NCI-H1417 treated with DMSO at 0.1 percent for 48 hours (cell line): ENCODE measurements around the gene LBHD1.
A peak's percentile ranks its signal among the peaks of the same experiment; 100 is the strongest.
"Not testable (repeated sequence)": the region's sequence is repeated elsewhere in the genome, so short reads cannot be mapped to it uniquely, and the experiment has no call there.

Experiments used
- DNase-seq: peaks from one replicate; lab custom pipeline; 2025; lab: John Stamatoyannopoulos, UW

The LBHD1 gene

DNA sequence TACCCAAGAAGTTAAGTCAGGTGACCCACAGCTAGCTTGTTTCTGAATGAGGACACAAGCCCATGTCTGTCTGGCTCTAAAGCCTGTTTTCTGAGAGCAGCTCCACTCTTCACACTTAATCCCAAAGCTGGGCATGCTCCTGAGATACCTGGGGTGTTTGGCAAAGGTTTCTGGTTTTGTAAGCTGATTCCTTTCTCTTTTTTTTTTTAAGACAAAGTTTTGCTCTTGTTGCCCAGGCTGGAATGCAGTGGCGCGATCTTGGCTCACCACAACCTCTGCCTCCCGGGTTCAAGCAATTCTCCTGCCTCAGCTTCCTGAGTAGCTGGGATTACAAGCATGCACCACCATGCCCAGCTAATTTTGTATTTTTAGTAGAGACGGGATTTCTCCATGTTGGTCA lies 21.6 kb upstream of the LBHD1 start:
- DNase-seq = not testable (repeated sequence)

- no peak for DNase-seq
Observed at GRCh38 chr11:62689421-62690183, 17.5 kb upstream of the LBHD1 start, which contains the start of gene LRRN4CL. Gene LRRN4CL (minus strand): TSS chr11:62689530. CDS start chr11:62688508, 1,022 bp downstream.

GRCh38 chr11:62688491-62688890 lies 16.4 kb upstream of the LBHD1 start:
- DNase-seq = no peak

GRCh38 chr11:62687508-62688396 lies 15.7 kb upstream of the LBHD1 start:
- no peak for DNase-seq

DNA sequence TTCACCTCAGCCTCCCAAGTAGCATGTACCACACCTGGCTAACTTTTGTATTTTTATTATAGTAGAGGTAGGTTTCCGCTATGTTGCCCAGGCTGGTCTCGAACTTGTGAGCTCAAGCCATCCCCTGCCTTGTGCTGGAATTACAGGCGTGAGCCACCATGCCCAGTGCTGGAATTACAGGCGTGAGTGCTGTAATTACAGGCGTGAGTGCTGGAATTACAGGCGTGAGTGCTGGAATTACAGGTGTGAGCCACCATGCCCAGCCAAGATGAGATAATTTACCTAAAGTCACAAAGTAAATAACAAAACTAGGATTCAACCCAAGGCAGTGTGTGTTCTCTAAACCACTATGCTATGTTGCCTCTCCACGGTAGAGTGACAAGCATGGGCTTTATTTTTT lies 10.5 kb upstream of the LBHD1 start:
- no peak for DNase-seq

- DNase-seq = no peak
Observed at GRCh38 chr11:62680825-62681240, 8.8 kb upstream of the LBHD1 start.

DNA sequence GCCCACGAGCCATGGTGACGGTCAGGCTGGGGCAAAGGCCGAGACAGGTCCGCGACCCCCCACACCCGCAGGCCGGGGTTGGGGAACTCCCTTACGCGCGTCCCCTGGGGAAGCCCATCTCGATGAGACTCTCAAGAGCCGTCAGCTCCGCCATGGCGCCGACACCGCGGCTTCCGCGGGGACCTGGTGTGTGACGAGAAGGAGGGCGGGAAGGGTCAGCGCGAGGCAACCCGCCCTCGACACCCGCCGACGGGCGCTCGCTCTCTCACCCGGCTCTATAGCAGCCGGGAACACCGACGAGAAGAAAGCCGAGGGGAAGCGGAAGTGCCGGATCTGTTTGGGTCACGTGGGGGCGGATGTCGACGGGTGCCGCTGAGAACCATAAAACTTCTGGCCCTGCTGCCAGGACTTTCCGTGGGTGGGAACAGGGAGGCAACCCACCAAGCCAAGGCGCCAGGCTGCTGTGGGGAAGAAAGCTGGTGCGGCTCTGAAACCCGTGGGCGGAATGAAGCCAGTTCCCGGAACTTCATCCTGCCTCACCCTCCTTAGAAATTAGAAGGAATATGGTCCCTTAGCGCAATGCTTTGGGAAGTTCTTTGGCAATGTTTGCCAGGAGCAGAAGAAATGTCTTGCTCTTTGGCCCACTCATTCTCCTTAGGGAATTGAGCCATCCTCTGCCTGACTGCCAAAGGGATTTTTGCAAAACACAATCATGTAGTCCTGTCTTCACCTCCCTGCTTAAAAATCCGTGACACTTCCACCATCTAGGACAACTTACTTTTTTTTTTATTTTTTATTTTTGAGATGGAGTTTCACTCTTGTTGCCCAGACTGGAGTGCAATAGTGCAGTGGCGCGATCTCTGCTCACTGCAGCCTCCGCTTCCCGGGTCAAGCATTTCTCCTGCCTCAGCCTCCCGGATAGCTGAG lies 7.0 kb upstream of the LBHD1 start, which contains the start of gene UBXN1:
UBXN1 (minus strand) TSS at position 304 of the 927 bp plus-strand sequence; CDS start at position 154, 150 bp downstream.
- DNase-seq = peak; percentile 22

- no peak for DNase-seq
Observed at GRCh38 chr11:62678433-62678769, 6.3 kb upstream of the LBHD1 start.

- DNase-seq = no peak
Observed at GRCh38 chr11:62677714-62678113, 5.6 kb upstream of the LBHD1 start.

DNA sequence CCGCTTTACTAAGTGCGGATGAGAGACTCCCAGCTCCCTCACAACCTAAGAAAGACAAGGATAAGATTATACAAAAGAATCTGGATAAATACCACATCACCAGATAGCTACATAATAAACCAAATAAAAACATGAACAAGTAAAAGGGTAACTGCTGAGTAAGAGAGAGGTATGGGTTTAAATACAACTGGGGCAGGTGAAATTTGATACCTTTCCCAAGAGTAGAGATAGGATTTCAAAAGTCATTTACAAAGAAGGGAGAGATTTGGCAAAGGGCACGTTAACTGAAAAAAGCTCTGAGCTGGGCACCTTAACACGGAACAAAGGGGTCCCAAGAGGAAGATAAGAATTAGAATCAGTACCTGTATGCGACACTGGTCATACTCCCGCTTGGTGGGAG lies 5.1 kb upstream of the LBHD1 start:
- DNase-seq = no peak

- DNase-seq = no peak
Observed at GRCh38 chr11:62676698-62677097, 4.6 kb upstream of the LBHD1 start.

GRCh38 chr11:62675415-62675814 lies 3.3 kb upstream of the LBHD1 start:
- DNase-seq = not testable (repeated sequence)

DNA sequence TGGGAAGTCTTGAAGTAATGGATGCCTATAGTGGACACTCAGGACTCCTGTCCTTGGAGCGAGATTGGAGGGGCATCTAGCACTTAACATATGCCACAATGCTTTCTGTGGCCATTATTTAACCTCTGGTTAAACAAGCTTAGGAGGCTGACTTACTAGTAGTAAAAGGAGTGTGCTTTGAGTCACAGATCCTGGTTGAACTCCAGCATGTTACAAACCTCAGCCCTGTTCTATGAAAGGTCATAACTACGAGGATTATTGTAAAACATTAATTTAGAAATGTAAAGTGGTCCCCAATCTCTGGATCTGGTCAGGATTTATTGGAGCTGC lies 1.1 kb upstream of the LBHD1 start:
- no peak for DNase-seq

DNA sequence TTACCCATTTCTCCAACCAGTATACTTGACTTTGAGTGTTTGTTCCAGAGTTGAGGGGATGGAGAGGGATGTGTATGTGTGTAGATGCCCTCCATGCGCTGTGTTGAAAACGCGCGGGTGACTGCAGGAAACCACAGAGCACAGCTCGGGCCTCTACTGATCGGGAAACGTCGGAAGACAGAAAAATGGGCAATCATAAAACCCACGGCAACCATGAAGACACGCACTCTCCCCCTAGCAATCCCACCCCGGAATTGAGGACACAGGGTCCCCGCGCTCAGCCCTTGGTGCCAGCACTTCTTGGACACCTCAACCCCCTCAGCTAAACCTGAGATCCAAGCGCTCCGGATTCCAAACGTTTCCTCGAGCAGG lies 845 bp downstream of the LBHD1 start:
- no peak for DNase-seq

- no peak for DNase-seq
Observed at GRCh38 chr11:62669420-62670161, 2.5 kb downstream of the LBHD1 start.

DNA sequence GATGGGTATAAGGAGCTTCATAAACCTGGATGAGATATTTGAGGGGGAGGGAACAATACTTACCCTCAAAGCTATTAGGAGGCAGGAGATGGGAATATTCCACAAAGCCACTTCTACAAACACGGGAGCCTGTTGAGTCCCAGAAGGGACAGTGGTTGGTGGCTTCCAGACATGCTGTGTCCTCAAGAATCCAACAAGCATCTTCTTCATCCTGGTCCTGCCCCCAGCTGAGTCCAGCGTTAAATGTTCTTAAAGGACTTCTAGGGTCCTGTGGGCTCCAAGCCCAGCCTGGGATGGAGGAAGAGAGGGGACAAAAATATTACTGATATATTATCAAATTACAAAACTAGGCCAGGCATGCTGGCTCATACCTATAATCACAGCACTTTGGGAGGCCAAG lies 4.6 kb downstream of the LBHD1 start:
- no peak for DNase-seq

- DNase-seq = no peak
Observed at GRCh38 chr11:62666259-62666926, 5.7 kb downstream of the LBHD1 start.

DNA sequence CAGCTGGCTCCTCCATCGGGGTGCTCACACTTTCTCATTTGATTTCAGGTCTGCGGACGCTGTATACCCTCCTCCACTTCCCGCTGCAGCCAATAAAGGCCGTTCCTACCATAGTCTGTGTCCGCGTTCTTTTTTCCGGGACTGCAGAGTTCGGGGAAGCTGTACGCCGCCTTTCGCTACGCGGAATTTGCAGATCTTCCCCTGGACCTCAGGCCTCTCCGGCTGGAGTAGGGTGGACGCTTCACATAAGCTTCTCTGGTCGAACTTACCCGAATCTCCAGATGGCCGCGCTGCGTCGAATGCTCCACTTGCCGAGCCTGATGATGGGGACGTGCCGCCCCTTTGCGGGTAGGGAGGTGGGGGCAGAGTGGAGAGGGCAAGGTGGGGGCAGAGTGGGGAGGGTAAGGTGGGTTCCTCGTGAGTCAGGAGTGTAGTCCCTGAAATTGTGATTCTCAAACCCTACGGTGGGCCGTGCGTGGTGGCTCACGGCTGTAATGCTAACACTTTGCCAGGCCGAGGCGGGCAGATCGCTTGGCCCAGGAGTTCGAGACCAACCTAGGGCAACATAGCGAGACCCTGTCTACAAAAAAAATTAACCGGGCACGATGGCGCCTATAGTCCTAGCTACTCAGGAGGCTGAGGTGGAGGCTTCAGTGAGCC lies 6.3 kb downstream of the LBHD1 start:
- DNase-seq = no peak

GRCh38 chr11:62665075-62665598 lies 6.9 kb downstream of the LBHD1 start, which contains the start of the genes C11orf98 and CSKMT:
Gene C11orf98 (minus strand): TSS chr11:62665210. CDS start chr11:62665169, 41 bp downstream.
Gene CSKMT (plus strand): TSS chr11:62665312. CDS start chr11:62665880, 568 bp downstream.
- peak; percentile 74 for DNase-seq
